GOT3 (cell line): Measurements from ENCODE around the gene TPST2.
"Not testable (repeated sequence)": the region's sequence is repeated elsewhere in the genome, so short reads cannot be mapped to it uniquely, and the experiment has no call there.

Source experiments
- DNase-seq: peaks from one replicate; lab custom pipeline; 2025; ENCODE audit warnings: mixed read lengths; lab: John Stamatoyannopoulos, UW

Gene TPST2

DNA sequence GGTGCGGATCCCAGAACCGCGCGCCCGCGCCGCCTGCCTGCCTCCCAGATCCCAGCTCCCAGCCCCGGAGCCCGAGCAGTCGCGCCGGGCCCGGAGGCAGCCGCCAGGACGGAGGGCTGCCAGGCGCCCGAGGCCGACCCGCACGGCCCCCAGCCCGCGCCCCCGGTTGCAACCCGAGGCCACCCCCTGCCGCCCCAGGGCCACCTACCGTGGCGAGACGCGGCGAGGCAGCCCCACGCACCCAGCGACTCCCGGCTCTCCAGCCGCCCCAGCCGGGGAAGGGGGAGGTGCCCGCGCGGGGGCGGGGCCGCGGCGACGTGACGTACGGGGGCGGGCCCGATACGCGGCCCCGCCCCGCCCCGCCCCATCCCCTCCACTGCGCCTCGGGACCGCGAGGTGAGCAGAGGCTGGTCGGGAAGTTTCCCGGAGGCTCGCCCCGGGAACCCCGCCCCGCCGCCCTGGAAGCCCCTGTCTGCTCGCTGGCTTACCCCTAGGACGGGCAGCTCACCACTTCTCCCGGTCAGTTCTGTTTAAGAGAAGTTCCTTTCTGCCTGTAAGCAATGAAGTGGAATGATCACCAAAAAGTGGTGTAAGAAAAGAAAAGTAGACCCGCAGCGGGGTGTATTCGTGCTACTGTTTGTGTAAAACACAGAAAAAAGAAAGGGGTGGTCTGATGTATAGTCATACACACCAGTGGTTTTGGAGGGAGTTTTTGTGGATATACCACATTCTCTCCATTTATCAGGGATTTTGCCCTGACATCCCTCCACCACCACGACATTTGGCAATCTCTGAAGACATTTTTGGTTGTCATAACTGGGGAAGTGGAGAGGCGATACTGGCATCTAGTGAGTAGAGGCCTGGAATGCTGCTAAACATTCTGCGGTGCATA lies at the start of gene TPST2:
Gene TPST2, minus strand, starts transcription at position 288 of the 892 bp plus-strand sequence. CDS start 48,502 bp downstream, outside the sequence.
- peak; percentile 21 for DNase-seq

DNA sequence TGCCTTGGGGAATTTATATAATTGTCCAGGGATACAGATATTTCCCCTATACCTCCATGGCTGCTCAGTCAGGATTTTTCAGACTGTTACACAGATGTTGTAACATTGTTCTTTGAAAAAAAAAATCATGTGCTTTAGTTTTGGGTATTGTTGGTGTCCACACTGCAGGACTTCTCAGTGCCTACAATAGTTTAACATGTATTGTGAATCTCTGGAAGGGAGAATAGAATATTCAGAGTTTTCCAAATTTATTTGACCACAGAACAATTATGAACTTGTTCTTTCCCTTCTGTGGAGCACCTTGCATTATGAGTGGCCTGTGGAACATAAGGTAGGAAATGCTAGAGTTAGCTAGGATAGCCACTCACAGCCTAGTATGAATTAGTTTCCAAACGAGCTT lies 46.4 kb upstream of the TPST2 start:
- no peak for DNase-seq

DNA sequence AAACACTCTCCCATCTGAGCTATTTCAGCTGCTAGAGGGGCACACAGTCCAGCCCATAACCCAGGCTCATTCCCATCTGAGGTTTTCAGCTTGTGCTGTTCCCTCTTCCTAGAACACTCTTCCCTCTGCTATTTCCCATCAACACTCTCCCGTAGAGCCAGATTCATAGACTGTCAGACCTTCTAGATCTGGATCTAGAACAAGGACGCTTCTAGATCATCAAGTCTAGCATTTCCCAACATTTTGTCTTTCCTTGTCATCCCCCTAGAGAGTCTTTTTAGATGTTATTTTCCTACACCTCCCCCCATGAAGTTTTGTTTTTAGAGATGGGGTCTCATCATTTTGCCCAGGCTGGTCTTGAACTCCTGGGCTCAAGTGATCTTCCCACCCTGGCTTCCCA lies 45.2 kb upstream of the TPST2 start:
- no peak for DNase-seq

DNA sequence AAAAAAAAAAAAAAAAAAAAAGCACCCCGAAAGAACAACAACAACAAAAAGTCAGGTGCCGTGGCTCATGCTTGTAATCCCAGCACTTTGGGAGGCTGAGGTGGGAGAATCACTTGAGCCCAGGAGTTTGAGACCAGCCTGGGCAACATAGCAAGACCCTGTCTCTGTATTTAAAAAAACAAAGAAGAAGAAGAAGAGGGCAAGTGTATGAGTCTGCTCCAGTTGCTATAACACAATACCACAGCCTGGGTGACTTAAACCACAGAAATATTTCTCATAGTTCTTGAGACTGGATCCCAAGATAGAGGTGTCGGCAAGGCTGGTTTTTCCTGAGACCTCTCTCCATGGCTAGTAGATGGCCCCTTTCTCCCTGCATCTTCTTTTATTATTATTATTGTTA lies 44.3 kb upstream of the TPST2 start:
- DNase-seq, result no peak

DNA sequence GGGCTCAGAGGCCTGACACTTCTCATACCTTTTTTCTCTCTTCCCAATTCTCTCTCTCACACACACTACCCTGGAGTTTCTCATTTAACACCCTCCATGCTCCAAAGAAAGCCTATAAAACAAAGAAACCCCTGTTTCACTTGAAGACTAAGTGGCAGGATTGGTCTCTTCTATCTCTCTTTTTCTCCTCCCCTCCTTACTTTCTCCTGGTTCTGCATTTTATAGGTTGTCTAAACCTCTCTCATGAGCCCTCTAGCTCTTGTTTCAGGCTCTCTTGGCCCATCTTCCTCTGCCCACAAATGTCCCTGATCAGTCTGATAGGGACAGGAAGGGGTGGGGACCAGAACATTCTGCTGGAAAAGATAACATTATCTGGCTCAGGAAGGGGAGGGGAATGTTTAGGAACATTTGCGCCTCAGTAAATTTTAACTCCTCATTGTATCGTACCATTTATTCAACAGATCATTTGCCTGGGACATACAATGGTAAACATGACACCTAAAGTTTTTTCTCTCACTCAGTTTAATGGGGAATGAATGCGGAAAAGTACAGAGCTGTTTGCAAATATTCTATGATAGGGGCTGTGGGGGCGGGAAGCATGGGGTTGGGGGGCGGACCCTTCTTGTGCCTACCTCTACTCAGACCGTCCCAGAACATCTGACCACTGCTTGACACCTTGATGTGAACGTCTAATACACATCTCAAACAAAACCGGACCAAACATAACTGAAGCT lies 42.7 kb upstream of the TPST2 start:
- no peak for DNase-seq

DNA sequence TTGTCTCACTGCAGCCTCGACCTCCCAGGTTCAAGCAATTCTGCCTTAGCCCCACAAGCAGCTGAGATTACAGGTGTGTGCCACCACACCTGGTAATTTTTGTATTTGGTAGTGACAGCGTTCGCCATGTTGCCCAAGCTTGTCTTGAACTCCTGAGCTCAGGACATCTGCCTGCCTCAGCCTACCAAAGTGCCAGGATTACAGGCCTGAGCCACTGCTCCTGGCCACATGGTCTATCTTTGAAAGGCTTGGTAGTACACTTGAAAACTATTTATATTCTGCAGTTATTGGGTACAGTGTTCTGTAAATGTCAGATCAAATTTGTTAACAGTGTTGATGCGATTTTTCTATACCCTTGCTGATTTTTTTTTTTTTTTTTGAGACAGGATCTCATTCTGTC lies 41.4 kb upstream of the TPST2 start:
- DNase-seq, result no peak

DNA sequence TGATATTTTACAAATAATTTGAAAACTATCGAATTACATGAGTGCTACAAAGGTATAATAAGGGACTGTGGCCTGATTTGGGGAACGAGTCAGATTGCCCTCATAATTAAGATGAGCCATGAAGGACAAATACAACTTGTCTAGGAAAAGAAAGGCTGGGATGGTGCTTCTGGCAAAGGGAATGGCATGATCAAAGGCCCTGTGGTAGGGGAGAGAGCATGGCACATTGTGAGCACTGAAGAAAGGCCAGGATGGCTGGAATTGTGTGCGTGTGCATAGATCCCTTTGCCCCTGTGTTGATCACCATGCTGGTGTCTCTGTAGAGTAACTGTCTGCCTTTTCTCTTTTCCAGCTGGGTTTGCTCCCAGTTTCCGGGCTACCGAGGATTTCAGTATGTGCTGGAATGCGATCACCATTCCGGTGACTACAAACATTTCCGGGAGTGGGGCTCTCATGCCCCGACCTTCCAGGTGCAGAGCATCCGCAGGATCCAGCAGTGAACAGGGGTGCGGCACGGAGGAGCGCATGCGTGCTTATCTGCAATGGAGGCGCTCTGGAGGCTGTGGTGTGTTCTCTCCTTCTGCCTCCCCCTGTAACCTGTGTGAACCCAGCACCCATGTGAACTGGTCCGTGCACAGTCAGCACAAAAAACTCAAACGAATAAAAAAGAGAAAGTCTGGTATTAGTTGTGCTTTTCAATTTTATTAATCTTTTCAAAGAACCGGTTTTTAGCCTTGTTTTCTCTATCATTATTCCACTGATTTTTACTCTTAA lies 40.2 kb upstream of the TPST2 start:
- DNase-seq, result no peak

DNA sequence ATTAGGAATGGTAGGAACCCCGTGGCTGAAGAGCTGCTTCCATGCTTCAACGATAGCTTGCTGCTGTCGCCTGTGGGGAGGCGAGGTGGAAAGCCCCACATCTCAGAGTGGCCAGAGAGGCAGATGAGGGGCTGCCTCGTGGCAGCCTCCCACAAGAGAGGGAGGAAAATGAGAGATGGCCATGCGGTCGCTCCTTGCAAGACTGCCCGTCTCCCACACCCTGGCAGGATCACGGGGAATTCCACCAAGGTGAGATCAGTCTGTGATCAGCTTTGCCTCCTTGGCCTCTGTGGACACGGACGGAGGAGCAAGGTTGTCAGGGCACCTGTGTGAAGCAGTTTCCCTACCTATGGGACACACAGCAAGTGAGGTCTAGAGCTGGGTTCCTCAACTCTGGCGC lies 34.9 kb upstream of the TPST2 start:
- no peak for DNase-seq

DNA sequence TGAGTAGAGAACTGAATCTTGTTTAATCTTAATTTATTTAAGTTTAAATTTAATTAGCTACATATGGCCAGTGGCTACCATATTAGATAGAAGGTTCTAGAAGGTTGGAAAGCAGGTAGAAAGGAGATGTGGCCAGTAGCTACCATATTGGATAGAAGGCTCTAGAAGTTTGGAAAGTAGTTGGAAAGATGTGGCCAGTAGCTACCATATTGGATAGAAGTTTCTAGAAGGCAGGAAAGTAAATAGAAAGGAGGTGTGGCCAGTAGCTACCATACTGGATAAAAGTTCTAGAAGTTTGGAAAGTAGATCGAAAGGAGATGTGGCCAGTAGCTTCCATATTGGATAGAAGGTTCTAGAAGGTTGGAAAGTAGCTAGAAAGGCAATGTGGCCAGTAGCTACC lies 34.1 kb upstream of the TPST2 start:
- no peak for DNase-seq

DNA sequence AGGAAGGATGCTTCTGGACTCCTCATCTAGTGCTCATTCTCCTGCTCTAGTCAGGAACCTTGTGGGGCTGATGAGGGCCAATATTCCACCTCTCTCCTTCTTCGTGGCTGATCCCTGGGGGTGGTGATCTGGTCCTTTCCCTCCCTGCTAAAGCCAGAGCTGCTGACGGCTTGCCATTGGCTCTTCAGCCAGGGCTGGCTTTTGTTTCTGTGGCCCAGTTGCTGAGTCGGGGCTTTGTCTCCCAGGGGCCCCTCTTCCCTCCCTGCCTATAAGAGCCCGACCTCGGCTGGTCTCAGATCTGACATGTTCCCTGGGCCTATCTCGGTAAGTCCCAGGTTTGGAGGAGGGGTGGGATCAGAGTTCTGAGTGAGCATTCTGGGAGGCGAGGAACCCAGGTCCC lies 31.7 kb upstream of the TPST2 start, which contains the start of gene CRYBA4:
Gene CRYBA4, plus strand, starts transcription at position 301 of the 400 bp plus-strand sequence. CDS start 634 bp downstream, outside the sequence.
- DNase-seq, result no peak

DNA sequence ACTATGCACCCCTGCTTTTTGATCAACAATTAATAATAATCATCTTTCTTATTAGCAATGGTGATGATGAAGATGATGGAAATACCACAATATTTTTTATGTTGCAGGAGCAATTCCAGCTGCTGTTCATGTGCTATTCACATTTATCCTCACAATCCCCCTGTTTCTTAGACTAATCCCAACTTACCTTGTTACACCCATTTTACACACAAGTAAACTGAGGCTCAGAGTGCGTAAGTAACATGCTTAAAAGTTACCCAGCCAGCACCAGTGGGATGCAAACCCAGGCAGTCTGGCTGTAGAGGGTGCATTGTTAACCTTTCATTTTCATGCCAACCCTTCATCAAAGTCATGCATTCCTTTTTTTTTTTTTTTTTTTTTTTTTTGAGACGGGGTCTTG lies 30.3 kb upstream of the TPST2 start:
- no peak for DNase-seq

DNA sequence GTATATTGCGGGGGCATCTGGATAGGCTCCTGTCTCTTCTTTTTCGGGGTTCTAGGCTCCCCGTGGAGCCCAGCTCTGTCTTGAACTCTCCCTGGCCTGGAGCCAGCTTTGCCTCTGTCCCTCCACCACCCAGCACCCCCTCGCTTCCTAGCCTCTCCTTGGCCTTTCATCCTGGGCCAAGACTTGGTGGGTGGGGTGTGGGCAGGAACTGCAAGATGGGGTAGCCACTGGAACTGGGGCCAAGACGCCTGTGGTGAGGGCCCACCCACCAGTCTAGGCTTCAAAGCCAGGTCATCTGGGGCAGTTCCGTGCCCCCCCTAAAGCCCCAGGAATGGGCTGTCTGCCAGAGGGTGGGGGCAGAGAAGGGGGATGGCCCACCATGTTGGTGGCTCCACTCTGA lies 29.6 kb upstream of the TPST2 start:
- no peak for DNase-seq

DNA sequence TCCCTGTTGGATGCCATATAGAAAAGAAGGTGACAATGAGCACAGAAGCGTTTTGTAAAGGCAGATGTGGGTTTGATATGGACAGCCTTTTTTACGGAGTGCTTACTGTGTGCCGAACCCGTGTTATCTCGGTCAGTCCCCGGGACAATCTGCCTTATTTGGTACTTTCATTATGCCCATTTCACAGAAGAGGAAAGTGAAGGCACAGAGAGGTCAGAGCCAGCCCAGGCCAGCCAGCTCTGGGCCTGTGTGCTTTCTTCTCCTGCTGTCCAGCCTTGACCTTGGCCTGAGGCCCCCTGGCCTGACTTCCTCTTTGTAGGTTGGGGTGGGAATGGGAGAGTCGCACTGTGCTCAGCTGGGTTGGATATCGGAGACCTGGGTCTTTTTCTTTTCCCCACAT lies 28.5 kb upstream of the TPST2 start:
- DNase-seq, result no peak

DNA sequence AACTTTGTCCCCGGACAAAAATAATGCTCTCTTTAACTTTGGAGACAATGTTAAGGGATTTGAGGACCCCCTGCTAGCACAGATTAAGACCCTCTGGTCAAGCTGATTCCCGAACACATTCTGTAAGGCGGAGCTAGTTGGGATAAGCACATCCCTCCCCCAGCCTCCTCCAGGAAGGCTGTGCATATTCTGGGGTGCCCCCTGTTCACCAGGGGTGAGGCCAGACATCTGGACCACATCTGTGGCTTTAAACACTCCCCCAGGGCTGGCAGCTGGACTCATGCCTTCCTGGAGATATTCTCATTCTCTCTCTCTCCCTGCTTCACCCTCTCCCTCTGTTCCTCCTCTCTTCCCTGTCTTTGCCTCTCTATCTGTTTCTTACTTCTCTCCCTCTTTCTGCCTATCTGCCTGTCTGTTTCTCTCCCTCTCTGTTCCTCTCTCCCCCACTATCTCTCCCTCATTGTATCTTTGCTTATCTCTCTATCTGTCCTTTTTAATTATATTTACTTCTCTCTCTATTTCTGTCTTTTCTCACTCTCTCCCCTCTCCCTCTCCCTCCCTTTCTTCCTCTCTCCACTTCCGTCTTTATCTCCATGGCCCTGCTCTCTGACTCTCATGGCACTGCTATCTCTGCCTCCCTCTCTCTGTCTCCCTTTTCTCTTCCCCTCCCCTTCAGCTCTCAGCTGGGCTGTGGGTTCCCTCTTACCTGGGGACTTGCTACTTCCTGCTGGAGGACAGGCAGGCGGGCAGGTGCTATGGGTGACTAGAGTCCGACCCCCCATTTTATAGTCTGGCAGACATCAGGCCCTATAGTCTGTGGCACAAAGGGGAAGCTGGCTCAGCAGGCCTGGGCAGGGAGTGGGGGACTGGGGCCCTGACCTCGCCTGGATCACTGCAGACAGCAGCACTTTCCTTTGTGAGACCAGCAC lies 27.6 kb upstream of the TPST2 start, which contains the start of gene CRYBB1:
Gene CRYBB1, minus strand, starts transcription at position 757 of the 929 bp plus-strand sequence. CDS start 1,708 bp downstream, outside the sequence.
- DNase-seq, result no peak

DNA sequence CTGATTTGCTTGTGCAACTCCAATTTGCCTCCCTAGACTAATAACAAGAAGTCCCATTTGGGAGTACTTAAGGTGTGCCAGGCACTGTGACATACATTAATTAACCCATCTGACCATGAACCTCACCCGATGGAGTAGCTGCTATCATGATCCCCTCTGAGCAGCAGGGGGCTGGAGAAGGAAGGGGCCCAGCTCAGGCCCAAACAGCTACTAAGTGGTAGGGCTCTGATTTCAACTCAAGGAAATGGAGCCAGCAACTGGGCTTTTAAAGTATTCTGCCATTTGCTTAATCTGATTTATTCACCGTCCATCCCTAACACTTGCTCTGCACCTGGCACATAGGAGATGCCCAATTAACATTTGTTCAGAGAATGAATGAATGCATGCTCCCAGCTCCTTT lies 26.7 kb upstream of the TPST2 start:
- no peak for DNase-seq

DNA sequence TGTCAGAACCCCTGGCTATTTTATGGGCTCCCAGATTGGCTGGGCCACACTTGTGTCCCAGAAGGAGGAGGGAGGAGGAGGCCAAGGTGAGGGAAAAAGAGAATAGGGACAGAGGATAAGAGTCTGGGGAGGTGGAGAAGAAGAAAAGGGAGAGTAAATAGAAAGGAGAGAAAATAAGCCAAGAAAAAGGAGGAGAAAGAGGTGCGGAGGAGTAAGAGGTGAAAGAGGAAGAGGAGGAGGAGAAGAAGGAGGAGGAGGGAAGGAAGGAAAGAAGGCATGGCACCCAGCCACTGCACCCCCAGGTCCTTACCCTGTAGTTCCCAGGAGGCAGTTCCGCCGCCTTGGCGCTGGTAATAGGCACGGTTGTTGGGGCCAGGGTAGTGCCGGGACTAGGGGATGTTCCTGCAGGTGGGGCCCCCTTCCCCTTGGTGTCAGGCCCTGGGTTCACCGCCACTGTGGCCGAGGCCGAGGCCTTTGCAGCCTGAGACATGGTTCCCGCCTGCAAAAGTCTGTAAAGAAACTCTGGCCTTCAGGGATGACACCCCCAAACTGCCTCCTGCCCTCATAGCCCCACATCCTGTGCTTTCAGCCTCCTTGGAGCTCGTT lies 26.0 kb upstream of the TPST2 start:
- no peak for DNase-seq

DNA sequence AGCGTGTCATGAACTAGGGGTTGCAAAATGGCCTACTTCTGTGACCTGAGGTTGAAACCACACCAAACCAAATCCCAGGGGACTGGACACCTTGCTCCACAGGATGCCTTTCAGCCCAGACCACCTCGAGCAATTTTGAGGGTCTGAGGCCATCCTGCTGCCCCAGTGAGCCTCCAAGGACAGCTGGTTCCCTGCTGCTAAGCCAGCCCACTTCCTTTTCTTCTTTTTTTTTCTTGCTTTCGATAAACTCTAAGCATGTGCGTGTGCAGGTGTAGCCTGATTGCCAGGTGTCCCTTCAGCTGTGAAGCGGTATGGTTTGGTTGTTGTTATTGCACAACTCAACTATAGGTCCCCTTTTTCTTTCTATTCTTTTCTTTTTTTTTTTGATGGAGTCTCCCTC lies 25.2 kb upstream of the TPST2 start:
- DNase-seq, result no peak

DNA sequence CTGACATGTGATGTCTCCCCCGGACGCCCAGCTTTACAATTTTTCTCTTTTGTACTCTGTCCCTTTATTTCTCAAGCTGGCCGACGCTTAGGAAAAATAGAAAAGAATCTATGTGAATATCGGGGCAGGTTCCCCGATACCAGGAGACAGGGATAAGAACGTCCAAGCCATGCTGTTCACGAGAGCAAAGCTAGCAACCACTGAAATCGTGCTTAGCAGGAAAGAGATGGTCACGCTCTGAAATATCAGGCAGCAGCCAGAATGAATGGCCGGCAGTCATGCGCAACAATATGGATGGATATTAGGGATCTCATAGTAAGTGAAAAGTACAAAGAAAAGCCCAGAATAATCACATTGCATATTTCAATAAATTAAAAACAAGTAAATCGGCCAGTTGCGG lies 24.4 kb upstream of the TPST2 start:
- DNase-seq, result no peak

DNA sequence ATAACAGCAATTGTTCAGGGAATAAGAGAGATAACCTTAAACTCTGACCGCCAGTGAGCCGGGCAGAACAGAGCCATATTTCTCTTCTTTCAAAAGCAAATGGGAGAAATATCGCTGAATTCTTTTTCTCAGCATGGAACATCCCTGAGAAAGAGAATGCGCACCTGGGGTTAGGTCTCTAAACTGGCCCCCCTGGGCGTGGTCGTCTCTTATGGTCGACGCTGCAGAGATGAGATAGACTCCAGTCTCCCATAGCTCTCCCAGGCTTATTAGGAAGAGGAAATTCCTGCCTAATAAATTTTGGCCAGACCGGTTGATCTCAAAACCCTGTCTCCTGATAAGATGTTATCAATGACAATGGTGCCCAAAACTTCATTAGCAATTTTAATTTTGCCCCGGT lies 23.8 kb upstream of the TPST2 start:
- DNase-seq, result not testable (repeated sequence)

DNA sequence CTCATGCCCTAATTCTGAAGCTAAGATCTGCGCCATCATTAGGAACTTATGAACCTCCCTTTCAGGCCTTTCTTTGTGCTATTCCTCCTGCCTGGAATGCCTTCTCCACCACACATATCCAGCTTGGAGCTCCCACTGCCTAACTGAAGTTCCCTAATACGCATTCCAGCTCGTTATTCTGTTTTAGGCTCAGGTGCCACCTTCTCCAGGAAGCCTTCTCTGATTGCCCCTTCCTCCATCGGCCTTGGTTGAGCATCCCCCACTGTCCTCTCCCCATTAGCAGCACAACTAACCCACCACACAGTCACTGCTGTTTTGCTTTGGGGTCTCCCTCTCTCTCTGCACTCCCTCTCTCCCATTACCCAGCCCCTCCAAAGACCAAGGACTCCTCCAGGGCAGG lies 22.7 kb upstream of the TPST2 start:
- DNase-seq, result no peak

DNA sequence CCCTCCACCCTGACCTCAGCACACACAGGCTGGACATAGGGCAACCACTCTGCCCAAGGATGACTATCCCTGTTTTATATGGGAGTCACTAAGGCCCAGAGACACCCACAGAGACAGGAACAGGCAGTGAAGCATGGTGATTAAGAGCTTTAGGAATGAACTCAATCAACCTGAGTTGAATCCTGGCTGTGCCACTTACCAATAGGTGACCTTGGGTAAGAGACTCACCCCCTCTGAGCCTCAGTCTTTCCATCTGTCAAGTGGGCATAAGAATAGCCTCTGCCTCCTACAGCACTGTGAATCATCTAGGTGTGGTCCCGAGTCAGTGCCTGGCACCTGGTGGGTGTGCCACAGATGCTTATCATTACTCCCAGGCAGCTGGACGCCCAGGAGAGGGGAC lies 21.1 kb upstream of the TPST2 start:
- DNase-seq, result no peak
